RWPE1 (cell line): ENCODE data around the gene MGAT3.

Source experiments
- CTCF ChIA-PET: fragments of 350-600 bp; sonication (Branson Sonifier 250); formaldehyde crosslinking; extraction: SDS; loops from one replicate; lab custom pipeline; 2021; lab: Yijun Ruan, JAX
- POLR2A ChIA-PET: fragments of 400-600 bp; formaldehyde crosslinking; extraction: SDS; loops from one replicate; lab custom pipeline; 2020; ENCODE audit warnings: antibody characterized with exemption; ENCODE audit not compliant: low non-redundant PET; lab: Yijun Ruan, JAX
- DNase-seq: peaks from one replicate; pipeline ENCODE4 v3.0.0; 2012; ENCODE audit warnings: low spot score
- H3K27ac ChIP-seq: fragments of 450-650 bp; 2 replicates; pipeline ENCODE4 v1.5.1; 2017
- CTCF ChIP-seq: fragments of 450-650 bp; conservative IDR thresholded peaks from 2 replicates; pipeline ENCODE4 v1.5.1; 2017; ENCODE audit warnings: low read depth, mild to moderate bottlenecking

MGAT3 gene

GRCh38 chr22:39462443-39463221, 5.8 kb downstream of the MGAT3 start:
- TF ChIP-seq CTCF: no peak
- POLR2A ChIA-PET: no interaction called here
- CTCF ChIA-PET: no interaction called here
- no peak overlapping the region for H3K27ac ChIP-seq
- DNase-seq: no peak

GRCh38 chr22:39463277-39463676, 6.5 kb downstream of the MGAT3 start:
- POLR2A ChIA-PET: no interaction called here

GRCh38 chr22:39463931-39464390, 7.1 kb downstream of the MGAT3 start:
- POLR2A ChIA-PET: no interaction called here
- CTCF ChIA-PET: interaction anchor here (0.6 kb wide), 1 partner anchor 64 kb away, joined by 3 read pairs; the partner anchor contains the start of gene TAB1

More at GRCh38 chr22:39463277-39463676, 6.5 kb downstream of the MGAT3 start:
- TF ChIP-seq CTCF: no peak
- no peak for DNase-seq
- CTCF ChIA-PET: interaction anchor here (0.6 kb wide), 1 partner anchor 64 kb away, joined by 3 read pairs; the partner anchor contains the start of gene TAB1
- no peak overlapping the region for H3K27ac ChIP-seq

GRCh38 chr22:39466228-39467006, 9.6 kb downstream of the MGAT3 start:
- no peak for TF ChIP-seq CTCF
- DNase-seq: no peak
- no peak overlapping the region for H3K27ac ChIP-seq
- CTCF ChIA-PET: no interaction called here
- POLR2A ChIA-PET: no interaction called here

More at GRCh38 chr22:39463931-39464390, 7.1 kb downstream of the MGAT3 start:
- no peak overlapping the region for H3K27ac ChIP-seq
- no peak for DNase-seq
- TF ChIP-seq CTCF: no peak

- no peak for DNase-seq
- POLR2A ChIA-PET: no interaction called here
- CTCF ChIA-PET: no interaction called here
- TF ChIP-seq CTCF: no peak
- no peak overlapping the region for H3K27ac ChIP-seq
Measured at GRCh38 chr22:39467390-39467895, 10.6 kb downstream of the MGAT3 start.
